HEK293T (cell line): ENCODE results near the gene GNB3.

ENCODE experiments used
- BHLHE40 ChIP-seq: fragments of 450-650 bp; IDR thresholded peaks from 2 replicates; pipeline ENCODE4 v1.6.1; 2016; ENCODE audit warnings: mild to moderate bottlenecking, moderate library complexity, borderline replicate concordance
- CTBP1 ChIP-seq: fragments of 450-650 bp; IDR thresholded peaks from 2 replicates; pipeline ENCODE4 v1.6.1; 2016; ENCODE audit warnings: borderline replicate concordance
- FOXA1 ChIP-seq: fragments of 450-650 bp; IDR thresholded peaks from 2 replicates; pipeline ENCODE4 v1.6.1; 2016; ENCODE audit warnings: mild to moderate bottlenecking
- FOXK2 ChIP-seq: fragments of 450-650 bp; IDR thresholded peaks from 2 replicates; pipeline ENCODE4 v1.6.1; 2016; ENCODE audit warnings: mild to moderate bottlenecking
- FOXM1 ChIP-seq: fragments of 450-650 bp; IDR thresholded peaks from 2 replicates; pipeline ENCODE4 v1.6.1; 2017; ENCODE audit warnings: mild to moderate bottlenecking, borderline replicate concordance
- HDGF ChIP-seq: fragments of 450-650 bp; IDR thresholded peaks from 2 replicates; pipeline ENCODE4 v1.6.1; 2017; ENCODE audit warnings: antibody characterized with exemption, borderline replicate concordance
- NFRKB ChIP-seq: fragments of 450-650 bp; IDR thresholded peaks from 2 replicates; pipeline ENCODE4 v1.6.1; 2016; ENCODE audit warnings: mild to moderate bottlenecking, moderate library complexity
- SP1 ChIP-seq: fragments of 450-650 bp; IDR thresholded peaks from 2 replicates; pipeline ENCODE4 v1.6.1; 2017
- ZNF384 ChIP-seq: fragments of 450-650 bp; IDR thresholded peaks from 2 replicates; pipeline ENCODE4 v1.6.1; 2016
- TF ChIP-seq, protein P1 (sequence below): fragments of 450-650 bp; IDR thresholded peaks from 2 replicates; pipeline ENCODE4 v1.6.1; 2016

GRCh38 chr12:6849427-6849826, 8.7 kb downstream of the GNB3 start:
- TF ChIP-seq HDGF = no peak
- TF ChIP-seq FOXM1 = no peak
- no peak for TF ChIP-seq FOXK2
- no peak for TF ChIP-seq FOXA1
- TF ChIP-seq BHLHE40 = no peak
- no peak for TF ChIP-seq NFRKB
- TF ChIP-seq CTBP1 = no peak
- TF ChIP-seq SP1 = no peak
- TF ChIP-seq, protein P1, sequence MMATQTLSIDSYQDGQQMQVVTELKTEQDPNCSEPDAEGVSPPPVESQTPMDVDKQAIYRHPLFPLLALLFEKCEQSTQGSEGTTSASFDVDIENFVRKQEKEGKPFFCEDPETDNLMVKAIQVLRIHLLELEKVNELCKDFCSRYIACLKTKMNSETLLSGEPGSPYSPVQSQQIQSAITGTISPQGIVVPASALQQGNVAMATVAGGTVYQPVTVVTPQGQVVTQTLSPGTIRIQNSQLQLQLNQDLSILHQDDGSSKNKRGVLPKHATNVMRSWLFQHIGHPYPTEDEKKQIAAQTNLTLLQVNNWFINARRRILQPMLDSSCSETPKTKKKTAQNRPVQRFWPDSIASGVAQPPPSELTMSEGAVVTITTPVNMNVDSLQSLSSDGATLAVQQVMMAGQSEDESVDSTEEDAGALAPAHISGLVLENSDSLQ = no peak
- no peak for TF ChIP-seq ZNF384
